ENCODE data around the gene TRIM49D2.
"Not testable (repeated sequence)": the region's sequence is repeated elsewhere in the genome, so short reads cannot be mapped to it uniquely, and the experiment has no call there.

TRIM49D2 gene

DNA sequence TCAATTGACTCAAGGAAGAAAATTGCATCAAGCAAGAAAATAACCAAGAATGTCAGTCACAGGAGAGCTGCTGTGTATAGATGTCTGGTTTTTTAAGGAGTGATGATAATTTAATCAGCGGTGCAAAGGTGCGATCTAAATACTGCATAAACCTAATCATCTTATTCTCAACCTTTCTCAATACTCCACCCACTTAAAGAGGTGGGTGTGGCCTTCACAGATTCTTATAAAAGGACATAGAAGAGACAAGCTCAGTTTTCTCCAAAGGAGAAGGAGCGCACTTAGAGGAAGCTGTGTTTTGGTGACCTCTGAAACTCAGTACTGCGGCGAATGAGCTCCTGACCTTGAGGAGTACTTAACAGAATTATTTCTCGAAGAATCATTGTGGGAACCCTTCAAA, at the start of gene TRIM49D2:
TRIM49D2 (plus strand) TSS at position 301 of the 400 bp plus-strand sequence. CDS start 2,698 bp downstream, outside the sequence.
- DNase-seq, result not testable (repeated sequence)

DNA sequence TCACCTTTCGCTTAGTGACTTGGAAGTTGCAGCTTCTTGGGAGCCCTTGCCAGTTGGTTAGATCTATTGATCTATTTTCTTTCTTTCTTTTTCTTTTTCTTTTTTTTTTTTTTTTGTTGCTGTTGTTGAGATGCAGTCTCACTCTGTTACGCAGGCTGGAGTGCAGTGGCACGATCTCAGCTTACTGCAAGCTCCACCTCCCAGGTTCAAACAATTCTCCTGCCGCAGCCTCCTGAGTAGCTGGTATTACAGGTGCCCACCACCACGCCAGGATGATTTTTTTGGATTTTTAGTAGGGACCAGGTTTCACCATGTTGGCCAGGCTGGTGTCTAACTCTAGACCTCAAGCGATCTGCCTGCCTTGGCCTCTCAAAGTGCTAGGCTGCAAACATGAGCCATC, 46.4 kb upstream of the TRIM49D2 start:
- DNase-seq, result not testable (repeated sequence)

DNA sequence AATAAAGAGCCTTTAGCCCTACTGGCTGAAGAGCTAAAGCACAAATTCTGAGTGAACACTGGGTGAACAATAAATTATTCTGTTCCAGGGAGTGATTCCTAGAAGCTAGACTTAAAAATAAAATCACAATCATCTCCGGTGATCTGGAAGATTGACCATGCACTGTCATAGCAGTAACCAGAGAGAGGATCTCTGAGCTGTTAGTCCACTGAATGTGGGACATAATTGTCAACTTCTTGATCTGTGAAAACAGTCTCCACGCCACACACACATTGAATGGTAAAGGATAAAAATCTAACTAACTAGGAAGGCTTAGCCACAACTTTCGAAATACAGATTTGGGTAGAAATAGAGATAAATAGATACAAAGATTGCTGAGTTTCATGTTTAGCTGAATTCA, 30.6 kb upstream of the TRIM49D2 start:
- not testable (repeated sequence) for DNase-seq

DNA sequence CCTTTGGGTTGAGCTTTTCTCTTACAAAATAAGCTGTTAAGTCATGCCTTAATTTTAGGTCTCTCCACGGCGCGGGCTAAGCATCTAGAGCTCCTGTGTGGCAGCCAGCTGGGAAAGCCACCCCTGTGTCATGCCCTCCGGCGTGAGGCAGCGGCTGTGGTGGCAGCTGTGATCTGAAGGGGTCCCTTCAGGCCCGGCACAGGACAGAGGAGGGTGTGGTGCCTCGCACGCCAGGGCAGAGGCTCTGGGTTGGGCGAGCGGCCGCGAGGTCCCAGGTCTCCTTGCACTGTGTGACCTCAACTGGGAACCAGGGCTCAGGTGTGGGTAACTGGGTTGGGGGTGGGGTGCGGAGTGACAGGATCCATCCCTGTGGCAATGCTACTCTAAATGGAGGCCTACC, 23.1 kb upstream of the TRIM49D2 start:
- not testable (repeated sequence) for DNase-seq

- DNase-seq, result no peak
Observed at GRCh38 chr11:89922195-89922660, 1.6 kb upstream of the TRIM49D2 start, which contains the start of gene TRIM49D1. TSS of gene TRIM49D1 (minus strand) at chr11:89922245. CDS start at chr11:89917710, 4,535 bp downstream.

DNA sequence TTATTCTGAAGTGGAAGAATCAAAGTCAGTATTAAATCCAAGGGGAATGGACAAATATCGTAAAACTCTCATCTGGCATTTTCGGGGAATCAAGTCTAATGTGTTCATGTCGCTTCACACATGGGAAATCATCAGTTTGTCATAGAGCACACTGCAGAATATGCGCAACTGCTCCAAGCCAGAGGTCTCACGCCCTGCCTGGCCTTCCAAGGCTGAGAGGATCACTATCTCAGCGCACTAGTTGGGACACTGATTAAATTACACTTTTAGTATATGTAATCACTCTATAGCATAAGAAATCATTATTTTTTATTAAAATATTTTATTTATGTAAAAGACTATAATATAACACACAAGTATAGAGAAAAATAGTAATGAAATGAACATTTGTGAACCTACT, 37.0 kb downstream of the TRIM49D2 start:
- DNase-seq, result not testable (repeated sequence)

GRCh38 chr11:89965737-89966136, 41.9 kb downstream of the TRIM49D2 start, which contains the start of gene TRIM64:
TSS of gene TRIM64 (plus strand) at chr11:89966037. CDS start at chr11:89968504, 2,467 bp downstream.
- DNase-seq, result not testable (repeated sequence)

Data from NCI-H446 treated with DMSO at 0.1 percent for 48 hours (cell line).